Fibroblast of lung (primary cell): ENCODE data around the gene MCTP1. TPM values are rescaled to one million over a fixed set of nuclear protein-coding genes. Genes with fewer than 3 reads are reported as not detected.

Experiments used
- DNase-seq, 2 donors: peaks; one replicate each; pipeline versions ENCODE4 v3.0.0 to v3.0.0-alpha.2; 2010; ENCODE audit warnings: low read depth in 2 of 2
- H2AFZ ChIP-seq: 2 replicates; pipeline ENCODE4 v1.5.1; 2012; ENCODE audit warnings: low read length, control low read depth, inconsistent platforms
- H3K27ac ChIP-seq: 2 replicates; pipeline ENCODE4 v1.5.1; 2011; ENCODE audit warnings: low read length, control low read depth; ENCODE audit not compliant: insufficient read depth
- H3K27me3 ChIP-seq: 2 replicates; pipeline ENCODE4 v1.5.1; 2011; ENCODE audit warnings: mild to moderate bottlenecking, low read length; ENCODE audit not compliant: control insufficient read depth, insufficient read depth
- H3K36me3 ChIP-seq: 2 replicates; pipeline ENCODE4 v1.5.1; 2011; ENCODE audit warnings: low read length; ENCODE audit not compliant: control insufficient read depth, insufficient read depth
- H3K4me1 ChIP-seq: 2 replicates; pipeline ENCODE4 v1.5.1; 2011; ENCODE audit warnings: low read length; ENCODE audit not compliant: control insufficient read depth, insufficient read depth; ENCODE audit errors: extremely low read depth
- H3K4me2 ChIP-seq: 2 replicates; pipeline ENCODE4 v1.5.1; 2011; ENCODE audit warnings: low read length, control low read depth; ENCODE audit not compliant: insufficient read depth; ENCODE audit errors: extremely low read depth
- H3K4me3 ChIP-seq, 4 experiments: fragments of 200-600 bp in 1 of 4; sonication (generic) in 1 of 4; replicated peaks in 1 of 4; 2 replicates each; pipeline ENCODE4 v1.5.1; 2011 to 2016; ENCODE audit warnings: low read length in 4 of 4, low read depth in 3 of 4, mild to moderate bottlenecking in 3 of 4, control low read depth in 2 of 4, inconsistent platforms in 1 of 4, mixed read lengths in 1 of 4; ENCODE audit not compliant: insufficient read depth in 1 of 4; ENCODE audit errors: control extremely low read depth in 1 of 4
- H3K79me2 ChIP-seq: 2 replicates; pipeline ENCODE4 v1.5.1; 2012; ENCODE audit warnings: mild to moderate bottlenecking, low read length, inconsistent platforms; ENCODE audit not compliant: control insufficient read depth, insufficient read depth
- H3K9ac ChIP-seq: 2 replicates; pipeline ENCODE4 v1.5.1; 2011; ENCODE audit warnings: mild to moderate bottlenecking, low read length, control low read depth; ENCODE audit not compliant: insufficient read depth
- H3K9me3 ChIP-seq: 2 replicates; pipeline ENCODE4 v1.5.1; 2012; ENCODE audit warnings: low read depth, low read length; ENCODE audit not compliant: control insufficient read depth, insufficient read depth
- H4K20me1 ChIP-seq: 2 replicates; pipeline ENCODE4 v1.5.1; 2011; ENCODE audit warnings: low read length; ENCODE audit not compliant: control insufficient read depth, insufficient read depth; ENCODE audit errors: extremely low read depth
- CTCF ChIP-seq, 2 donors: IDR thresholded peaks in 1 of 2; conservative IDR thresholded peaks in 1 of 2; 1 replicate in 1 of 2; 2 replicates in 1 of 2; pipeline ENCODE4 v1.5.1; 2011 to 2012; ENCODE audit warnings: low read length in 2 of 2, control low read depth in 1 of 2, inconsistent platforms in 1 of 2, low read depth in 1 of 2, mild to moderate bottlenecking in 1 of 2
- EZH2 ChIP-seq: IDR thresholded peaks from 2 replicates; pipeline ENCODE4 v1.5.1; 2012; ENCODE audit warnings: low read length, control low read depth, mild to moderate bottlenecking; ENCODE audit errors: missing control alignments
- polyA plus RNA-seq, 2 donors: library from polyadenylated mRNA; depleted of rRNA in 1 of 2; stranded (reverse) in 1 of 2; unstranded in 1 of 2; fragments of >200 nt; gene quantifications; 2 replicates each; pipeline ENCODE4 v1.2.1, GENCODE V29; 2011 to 2012; ENCODE audit warnings: missing spikeins in 1 of 2
- total RNA-seq: library from RNA; depleted of rRNA; stranded (reverse); fragments of >200 nt; gene quantifications from 2 replicates; pipeline ENCODE4 v1.2.1, GENCODE V29; 2014

MCTP1 gene
- total and polyA plus RNA-seq, 2 donors (not counting 1 experiment from before 2014, with no cell fraction given) = 0.78 to 7.9 TPM

- H4K20me1 ChIP-seq = no peaks in the 10 kb centered on the region
- H3K27ac ChIP-seq = no peak overlapping the region
- no peaks in the 10 kb centered on the region for H3K4me1 ChIP-seq
- no peak overlapping the region for H3K9ac ChIP-seq
- H3K79me2 ChIP-seq = no peaks in the 10 kb centered on the region
- TF ChIP-seq EZH2 (no peak), CTCF (conservative IDR thresholded peaks at IDR 0.05 in 1 of 2, IDR thresholded peaks at IDR 0.05 in 1 of 2; ENCODE audit: low read depth in 1 of 2, low read length in 2 of 2) (no peak)
- no peaks in the 10 kb centered on the region for H3K27me3 ChIP-seq
- H2AFZ ChIP-seq = no peak overlapping the region
- H3K4me2 ChIP-seq = peak overlapping the region; percentile 18
- H3K36me3 ChIP-seq = no peaks in the 10 kb centered on the region
- H3K9me3 ChIP-seq = no peaks in the 10 kb centered on the region
- H3K4me3 ChIP-seq = peak overlapping the region; percentile 1 to 59 (median 28)
- peak; percentile 85 to 88 for DNase-seq
Observed at GRCh38 chr5:95081500-95081960, 203.4 kb downstream of the MCTP1 start.

- H4K20me1 ChIP-seq = no peaks in the 10 kb centered on the region
- no peak for TF ChIP-seq CTCF (conservative IDR thresholded peaks at IDR 0.05 in 1 of 2, IDR thresholded peaks at IDR 0.05 in 1 of 2; ENCODE audit: low read depth in 1 of 2, low read length in 2 of 2)
- no peak for TF ChIP-seq EZH2
- H3K4me2 ChIP-seq = peak overlapping the region; percentile 25
- no peak overlapping the region for H2AFZ ChIP-seq
- no peaks in the 10 kb centered on the region for H3K4me1 ChIP-seq
- no peaks in the 10 kb centered on the region for H3K9me3 ChIP-seq
- no peaks in the 10 kb centered on the region for H3K27me3 ChIP-seq
- H3K27ac ChIP-seq = no peak overlapping the region
- no peak overlapping the region for H3K9ac ChIP-seq
- peak overlapping the region in 3 of 4 experiments; percentile 10 to 59 (median 47) for H3K4me3 ChIP-seq
- peak; percentile 1 to 6 for DNase-seq
- no peaks in the 10 kb centered on the region for H3K36me3 ChIP-seq
- H3K79me2 ChIP-seq = no peaks in the 10 kb centered on the region
Observed at GRCh38 chr5:95080441-95080840, 204.5 kb downstream of the MCTP1 start.

DNA sequence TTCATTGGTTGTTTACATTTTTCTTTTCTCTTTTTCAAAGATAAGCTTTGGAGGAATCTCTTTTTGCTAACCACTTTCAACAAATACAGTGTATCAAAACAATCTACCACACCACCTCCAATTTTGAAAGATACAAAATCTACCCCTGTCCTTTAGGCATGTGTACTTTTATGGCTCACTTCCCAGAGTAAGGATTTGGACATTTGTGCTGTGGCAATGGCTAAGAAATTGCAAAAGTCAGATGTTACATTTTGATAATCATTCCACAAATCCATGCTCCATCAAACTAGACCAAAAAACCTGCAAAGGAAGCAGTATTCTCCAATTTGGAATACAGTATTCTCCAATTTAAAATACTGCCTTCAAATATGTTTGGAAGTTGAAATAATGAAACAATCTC lies 204.9 kb downstream of the MCTP1 start:
- H3K79me2 ChIP-seq = no peaks in the 10 kb centered on the region
- H3K4me2 ChIP-seq = peak overlapping the region; percentile 25
- TF ChIP-seq CTCF (conservative IDR thresholded peaks at IDR 0.05 in 1 of 2, IDR thresholded peaks at IDR 0.05 in 1 of 2; ENCODE audit: low read depth in 1 of 2, low read length in 2 of 2) = no peak
- no peak for TF ChIP-seq EZH2
- H3K36me3 ChIP-seq = no peaks in the 10 kb centered on the region
- H3K9ac ChIP-seq = no peak overlapping the region
- H2AFZ ChIP-seq = no peak overlapping the region
- H3K9me3 ChIP-seq = no peaks in the 10 kb centered on the region
- H4K20me1 ChIP-seq = no peaks in the 10 kb centered on the region
- H3K27me3 ChIP-seq = no peaks in the 10 kb centered on the region
- DNase-seq = peak in 1 of 2 donors; percentile 42
- no peaks in the 10 kb centered on the region for H3K4me1 ChIP-seq
- peak overlapping the region in 2 of 4 experiments; percentile 47 to 59 for H3K4me3 ChIP-seq
- H3K27ac ChIP-seq = no peak overlapping the region
